T-helper 1 cell treated with Interleukin-12 subunit alpha and Interleukin-12 subunit beta and Interleukin-4 antibody, amounts not matched to agents 30 μg/mL and 1 μg/mL, for 36 hours (primary cell): ENCODE measurements around the gene UBE2H.

Experiments
- H3K27ac Mint-ChIP-seq: one replicate; pipeline ENCODE4 v1.8.0; 2021; ENCODE audit warnings: mild to moderate bottlenecking, mixed read lengths
- H3K27me3 Mint-ChIP-seq: one replicate; pipeline ENCODE4 v1.8.0; 2021; ENCODE audit warnings: low read depth, mixed read lengths
- H3K36me3 Mint-ChIP-seq: one replicate; pipeline ENCODE4 v1.8.0; 2021; ENCODE audit warnings: low read depth, mixed read lengths
- H3K4me1 Mint-ChIP-seq: one replicate; pipeline ENCODE4 v1.8.0; 2021; ENCODE audit warnings: low read depth, mixed read lengths
- H3K4me3 Mint-ChIP-seq: one replicate; pipeline ENCODE4 v1.8.0; 2021; ENCODE audit warnings: mild to moderate bottlenecking, moderate library complexity, mixed read lengths
- H3K9me3 Mint-ChIP-seq: one replicate; pipeline ENCODE4 v1.8.0; 2021; ENCODE audit warnings: mixed read lengths

Gene UBE2H

GRCh38 chr7:129940329-129940728 is 12.4 kb downstream of the UBE2H start:
- no peaks in the 10 kb centered on the region for H3K27me3 Mint-ChIP-seq
- peaks cover 5% of the 10 kb centered on the region for H3K36me3 Mint-ChIP-seq
- H3K4me3 Mint-ChIP-seq, result no peak overlapping the region
- H3K4me1 Mint-ChIP-seq, result no peaks in the 10 kb centered on the region
- no peaks in the 10 kb centered on the region for H3K9me3 Mint-ChIP-seq
- no peak overlapping the region for H3K27ac Mint-ChIP-seq

GRCh38 chr7:129939881-129940280 is 12.9 kb downstream of the UBE2H start:
- H3K4me1 Mint-ChIP-seq, result no peaks in the 10 kb centered on the region
- H3K36me3 Mint-ChIP-seq, result peaks cover 5% of the 10 kb centered on the region
- H3K27ac Mint-ChIP-seq, result no peak overlapping the region
- no peaks in the 10 kb centered on the region for H3K27me3 Mint-ChIP-seq
- no peak overlapping the region for H3K4me3 Mint-ChIP-seq
- H3K9me3 Mint-ChIP-seq, result no peaks in the 10 kb centered on the region

- no peak overlapping the region for H3K27ac Mint-ChIP-seq
- no peaks in the 10 kb centered on the region for H3K27me3 Mint-ChIP-seq
- H3K4me3 Mint-ChIP-seq, result no peak overlapping the region
- no peaks in the 10 kb centered on the region for H3K4me1 Mint-ChIP-seq
- peaks cover 3% of the 10 kb centered on the region for H3K36me3 Mint-ChIP-seq
- H3K9me3 Mint-ChIP-seq, result no peaks in the 10 kb centered on the region
Measured at GRCh38 chr7:129933627-129934026, 19.1 kb downstream of the UBE2H start.

GRCh38 chr7:129926618-129927017 is 26.1 kb downstream of the UBE2H start:
- Mint-ChIP-seq H3K36me3 (peaks cover 3% of the 10 kb centered on the region), H3K27me3 (no peaks in the 10 kb centered on the region), H3K9me3 (no peaks in the 10 kb centered on the region), H3K4me3 (no peak overlapping the region), H3K4me1 (peaks cover 11% of the 10 kb centered on the region), H3K27ac (no peak overlapping the region)

GRCh38 chr7:129925416-129926002 is 27.3 kb downstream of the UBE2H start:
- no peak overlapping the region for H3K27ac Mint-ChIP-seq
- peaks cover 5% of the 10 kb centered on the region for H3K36me3 Mint-ChIP-seq
- H3K27me3 Mint-ChIP-seq, result no peaks in the 10 kb centered on the region
- H3K4me1 Mint-ChIP-seq, result peaks cover 11% of the 10 kb centered on the region
- H3K9me3 Mint-ChIP-seq, result no peaks in the 10 kb centered on the region
- no peak overlapping the region for H3K4me3 Mint-ChIP-seq

GRCh38 chr7:129924602-129925001 is 28.2 kb downstream of the UBE2H start:
- Mint-ChIP-seq H3K36me3 (peaks cover 7% of the 10 kb centered on the region), H3K4me1 (peaks cover 11% of the 10 kb centered on the region), H3K9me3 (no peaks in the 10 kb centered on the region), H3K27me3 (no peaks in the 10 kb centered on the region), H3K27ac (no peak overlapping the region), H3K4me3 (no peak overlapping the region)

DNA sequence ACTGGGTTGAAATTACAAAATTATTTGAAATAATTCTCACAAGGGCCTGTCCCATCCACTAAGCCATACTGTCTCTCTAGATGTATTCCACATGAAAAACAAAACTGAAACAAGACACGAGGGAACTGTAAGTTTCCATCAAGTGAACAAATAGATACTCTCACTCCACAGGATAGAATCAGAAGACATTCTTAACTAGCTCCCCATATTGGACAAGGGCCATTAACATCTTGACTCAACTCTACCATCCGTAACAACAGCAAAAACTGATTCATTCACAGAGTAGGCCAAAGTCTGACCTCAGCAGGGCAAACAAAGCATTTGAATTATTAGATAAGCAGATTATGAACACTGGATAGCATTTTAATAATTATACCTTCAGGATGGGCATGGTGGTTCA is 29.1 kb downstream of the UBE2H start:
- Mint-ChIP-seq H3K27me3 (no peaks in the 10 kb centered on the region), H3K9me3 (no peaks in the 10 kb centered on the region), H3K27ac (no peak overlapping the region), H3K4me1 (peaks cover 11% of the 10 kb centered on the region), H3K36me3 (peaks cover 6% of the 10 kb centered on the region), H3K4me3 (no peak overlapping the region)

- no peak overlapping the region for H3K4me3 Mint-ChIP-seq
- no peaks in the 10 kb centered on the region for H3K27me3 Mint-ChIP-seq
- no peaks in the 10 kb centered on the region for H3K9me3 Mint-ChIP-seq
- no peak overlapping the region for H3K27ac Mint-ChIP-seq
- peaks cover 15% of the 10 kb centered on the region for H3K36me3 Mint-ChIP-seq
- peaks cover 26% of the 10 kb centered on the region for H3K4me1 Mint-ChIP-seq
Measured at GRCh38 chr7:129919492-129919891, 33.3 kb downstream of the UBE2H start.

DNA sequence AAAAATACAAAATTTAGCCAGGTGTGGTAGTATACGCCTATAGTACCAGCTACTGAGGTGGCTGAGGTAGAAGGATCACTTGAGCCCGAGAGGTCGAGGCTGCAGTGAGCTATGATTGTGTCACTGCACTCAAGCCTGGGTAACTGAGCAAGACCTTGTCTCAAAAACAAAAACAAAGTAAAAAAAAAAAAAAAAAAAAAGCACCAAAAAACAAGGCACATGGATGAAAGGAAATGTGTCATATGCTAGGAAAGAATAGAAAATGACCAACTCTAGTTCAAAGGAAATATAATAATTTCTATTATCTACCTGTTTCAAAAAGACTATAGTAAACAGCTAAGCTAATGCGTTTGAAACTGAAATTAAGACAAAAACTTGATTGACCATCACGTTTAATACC is 33.8 kb downstream of the UBE2H start:
- peaks cover 21% of the 10 kb centered on the region for H3K4me1 Mint-ChIP-seq
- H3K4me3 Mint-ChIP-seq, result no peak overlapping the region
- H3K27ac Mint-ChIP-seq, result no peak overlapping the region
- H3K9me3 Mint-ChIP-seq, result no peaks in the 10 kb centered on the region
- H3K27me3 Mint-ChIP-seq, result no peaks in the 10 kb centered on the region
- H3K36me3 Mint-ChIP-seq, result peaks cover 15% of the 10 kb centered on the region

GRCh38 chr7:129917934-129918333 is 34.8 kb downstream of the UBE2H start:
- no peaks in the 10 kb centered on the region for H3K27me3 Mint-ChIP-seq
- peaks cover 15% of the 10 kb centered on the region for H3K36me3 Mint-ChIP-seq
- no peak overlapping the region for H3K27ac Mint-ChIP-seq
- no peak overlapping the region for H3K4me3 Mint-ChIP-seq
- peaks cover 19% of the 10 kb centered on the region for H3K4me1 Mint-ChIP-seq
- no peaks in the 10 kb centered on the region for H3K9me3 Mint-ChIP-seq

DNA sequence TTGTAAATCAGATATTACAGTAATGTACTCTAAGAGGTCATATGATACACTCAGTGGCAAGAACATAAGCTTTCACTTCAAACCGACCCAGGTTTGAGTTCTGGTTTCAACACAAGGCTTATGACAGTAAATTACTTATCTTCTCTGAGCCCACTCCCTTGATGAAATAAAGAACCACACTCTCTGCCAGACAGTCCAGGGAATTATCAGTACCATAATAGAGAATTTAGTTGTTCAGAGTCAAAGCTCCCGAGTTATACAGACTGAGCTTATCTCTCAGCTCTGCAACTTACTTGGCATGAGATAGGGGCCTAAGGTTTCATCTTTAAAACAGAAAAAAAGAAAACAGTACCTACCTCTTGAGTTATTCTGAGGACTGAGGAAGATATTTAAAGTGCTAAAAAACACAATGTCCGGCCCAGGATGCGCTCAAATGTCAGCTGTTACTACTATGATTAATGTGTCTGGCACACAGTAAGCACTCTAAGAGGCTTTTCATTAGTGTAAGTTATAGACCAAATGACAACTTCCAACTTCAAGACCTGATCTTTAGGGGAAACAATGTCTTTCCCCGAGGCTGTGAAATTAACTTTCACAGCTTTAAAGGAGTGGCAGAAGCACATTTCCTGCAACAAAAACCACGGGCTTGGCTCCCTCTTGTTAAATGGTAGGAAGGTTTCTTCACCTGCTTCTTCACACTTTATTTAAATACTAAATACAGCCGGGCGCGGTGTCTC is 38.1 kb downstream of the UBE2H start:
- Mint-ChIP-seq H3K9me3 (no peaks in the 10 kb centered on the region), H3K4me1 (peaks cover 19% of the 10 kb centered on the region), H3K36me3 (peaks cover 20% of the 10 kb centered on the region)

GRCh38 chr7:129913428-129913827 is 39.3 kb downstream of the UBE2H start:
- Mint-ChIP-seq H3K27ac (no peak overlapping the region), H3K27me3 (no peaks in the 10 kb centered on the region), H3K4me3 (no peak overlapping the region), H3K9me3 (peaks cover 4% of the 10 kb centered on the region), H3K4me1 (peaks cover 19% of the 10 kb centered on the region), H3K36me3 (peaks cover 23% of the 10 kb centered on the region)

More for the DNA sequence above, 38.1 kb downstream of the UBE2H start:
- H3K27ac Mint-ChIP-seq, result no peak overlapping the region
- no peaks in the 10 kb centered on the region for H3K27me3 Mint-ChIP-seq
- no peak overlapping the region for H3K4me3 Mint-ChIP-seq

GRCh38 chr7:129911790-129912189 is 41.0 kb downstream of the UBE2H start:
- H3K4me1 Mint-ChIP-seq, result peaks cover 27% of the 10 kb centered on the region

DNA sequence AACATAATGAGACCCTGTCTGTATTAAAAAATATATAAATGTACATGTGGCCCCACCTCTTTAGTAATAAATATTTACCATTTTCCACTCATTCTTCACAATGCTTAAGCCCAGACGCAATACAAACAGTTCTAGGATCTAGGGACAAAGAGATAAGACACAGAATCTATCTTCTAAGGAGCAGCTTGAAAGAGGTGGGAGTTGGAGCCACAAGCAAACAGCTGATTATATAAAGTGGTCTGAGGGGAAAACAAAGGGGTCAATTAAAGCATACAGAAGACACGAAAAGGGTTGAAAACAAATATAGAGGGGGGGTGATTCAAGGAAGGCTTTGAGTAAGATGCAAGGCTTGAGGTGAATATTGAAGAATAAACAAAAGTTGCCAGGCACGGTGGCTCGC is 43.1 kb downstream of the UBE2H start:
- peaks cover 21% of the 10 kb centered on the region for H3K4me1 Mint-ChIP-seq
- H3K4me3 Mint-ChIP-seq, result no peak overlapping the region
- H3K27ac Mint-ChIP-seq, result no peak overlapping the region
- H3K36me3 Mint-ChIP-seq, result peaks cover 40% of the 10 kb centered on the region
- no peaks in the 10 kb centered on the region for H3K27me3 Mint-ChIP-seq
- H3K9me3 Mint-ChIP-seq, result peaks cover 19% of the 10 kb centered on the region

More at GRCh38 chr7:129911790-129912189, 41.0 kb downstream of the UBE2H start:
- Mint-ChIP-seq H3K4me3 (no peak overlapping the region), H3K27ac (no peak overlapping the region), H3K27me3 (no peaks in the 10 kb centered on the region), H3K36me3 (peaks cover 32% of the 10 kb centered on the region), H3K9me3 (peaks cover 12% of the 10 kb centered on the region)

DNA sequence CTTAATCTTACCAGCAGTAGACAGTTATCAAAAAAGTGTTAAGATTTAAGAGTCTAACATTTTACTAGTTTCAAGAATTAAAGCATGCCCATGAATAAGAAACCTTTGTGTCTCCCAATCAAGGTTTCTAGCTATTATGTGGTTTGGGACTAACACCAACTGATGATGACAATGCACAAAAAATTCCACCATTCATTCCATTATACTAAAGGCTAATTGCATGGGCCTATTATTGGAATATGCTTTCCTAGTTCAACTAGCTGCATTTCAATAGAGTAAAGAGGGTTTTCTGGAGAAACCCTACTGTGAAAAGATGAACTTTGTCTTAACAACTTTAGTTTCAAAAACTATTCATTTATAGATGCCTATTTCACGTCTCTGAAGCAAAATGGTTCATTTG is 44.6 kb downstream of the UBE2H start:
- Mint-ChIP-seq H3K27me3 (no peaks in the 10 kb centered on the region), H3K27ac (no peak overlapping the region), H3K9me3 (peaks cover 19% of the 10 kb centered on the region), H3K36me3 (peaks cover 46% of the 10 kb centered on the region), H3K4me1 (peaks cover 16% of the 10 kb centered on the region), H3K4me3 (no peak overlapping the region)
